H1 (cell line): ENCODE results near the gene SND1. TPM values are rescaled to one million over a fixed set of nuclear protein-coding genes. Genes with fewer than 3 reads are reported as not detected.

Experiments used
- CTCF ChIA-PET: fragments of 300-600 bp; sonication (Branson Sonifier 250); formaldehyde crosslinking; loops from one replicate; lab custom pipeline; 2021; ENCODE audit not compliant: partially characterized antibody; lab: Charles Lee
- POLR2A ChIA-PET: fragments of 300-600 bp; sonication (Branson Sonifier 250); formaldehyde crosslinking; loops from one replicate; lab custom pipeline; 2021; ENCODE audit warnings: inconsistent platforms; ENCODE audit not compliant: partially characterized antibody; lab: Charles Lee
- DNase-seq, 2 experiments: peaks; one replicate each; pipeline versions ENCODE4 v3.0.0 to v3.0.0-alpha.2; 2010 to 2022; ENCODE audit warnings: low spot score in 2 of 2, low read depth in 1 of 2, mixed read lengths in 1 of 2
- FAIRE-seq: peaks from 2 replicates; lab custom pipeline; 2011; peaks lifted over from hg19 to GRCh38; lab: Jason Lieb, UNC
- H2AFZ ChIP-seq: 2 replicates; pipeline ENCODE4 v1.8.1; 2012; ENCODE audit warnings: low read length, inconsistent platforms
- H2AK5ac ChIP-seq: 2 replicates; pipeline ENCODE4 v1.6.1; 2013; ENCODE audit warnings: low read depth, low read length
- H2BK120ac ChIP-seq: replicated peaks from 2 replicates; pipeline ENCODE3; 2013; ENCODE audit warnings: low read depth, low read length, inconsistent platforms
- H2BK12ac ChIP-seq: 2 replicates; pipeline ENCODE4 v1.6.1; 2013; ENCODE audit warnings: low read depth, low read length
- H2BK15ac ChIP-seq: 2 replicates; pipeline ENCODE4 v1.6.1; 2013; ENCODE audit warnings: low read length
- H2BK20ac ChIP-seq: 2 replicates; pipeline ENCODE4 v1.6.1; 2013; ENCODE audit warnings: low read length
- H2BK5ac ChIP-seq: 2 replicates; pipeline ENCODE4 v1.6.1; 2013; ENCODE audit warnings: low read depth, low read length
- H3K14ac ChIP-seq: 2 replicates; pipeline ENCODE4 v1.6.1; 2013; ENCODE audit warnings: inconsistent platforms; ENCODE audit not compliant: insufficient read length
- H3K18ac ChIP-seq: 2 replicates; pipeline ENCODE4 v1.6.1; 2013; ENCODE audit warnings: low read length; ENCODE audit errors: extremely low read depth
- H3K23ac ChIP-seq: 2 replicates; pipeline ENCODE4 v1.6.1; 2013; ENCODE audit warnings: inconsistent platforms; ENCODE audit not compliant: insufficient read length
- H3K23me2 ChIP-seq: 2 replicates; pipeline ENCODE4 v1.6.1; 2013; ENCODE audit warnings: low read depth, low read length
- H3K27ac ChIP-seq: 2 replicates; pipeline ENCODE4 v1.6.1; 2011; ENCODE audit warnings: low read depth, low read length, inconsistent platforms
- H3K27me3 ChIP-seq, 4 experiments: replicated peaks in 1 of 4; 1 replicate in 1 of 4; 2 replicates in 3 of 4; pipeline versions ENCODE4 v1.6.1 to v1.8.1; 2011 to 2013; ENCODE audit warnings: low read length in 3 of 4, mild to moderate bottlenecking in 3 of 4, inconsistent platforms in 2 of 4, mixed read lengths in 2 of 4, moderate library complexity in 1 of 4; ENCODE audit not compliant: control insufficient read depth in 3 of 4, insufficient read depth in 3 of 4; ENCODE audit errors: extremely low read depth in 1 of 4
- H3K36me3 ChIP-seq, 4 experiments: 2 replicates each; pipeline versions ENCODE4 v1.6.1 to v1.8.1; 2011 to 2013; ENCODE audit warnings: mild to moderate bottlenecking in 4 of 4, low read length in 3 of 4, moderate library complexity in 2 of 4, control low read depth in 1 of 4, inconsistent platforms in 1 of 4; ENCODE audit not compliant: insufficient read depth in 4 of 4, control insufficient read depth in 2 of 4
- H3K4ac ChIP-seq: replicated peaks from 2 replicates; pipeline ENCODE3; 2013; ENCODE audit warnings: low read length, low read depth, mixed read lengths, inconsistent platforms; ENCODE audit not compliant: insufficient read length
- H3K4me1 ChIP-seq, 4 experiments: replicated peaks in 1 of 4; 1 replicate in 1 of 4; 2 replicates in 3 of 4; pipeline versions ENCODE4 v1.6.1 to v1.8.1; 2011 to 2013; ENCODE audit warnings: low read length in 3 of 4, inconsistent platforms in 2 of 4, mixed read lengths in 1 of 4; ENCODE audit not compliant: insufficient read depth in 4 of 4, control insufficient read depth in 3 of 4
- H3K4me2 ChIP-seq, 2 experiments: 2 replicates each; pipeline versions ENCODE4 v1.6.1 to v1.8.1; 2011 to 2013; ENCODE audit warnings: low read depth in 2 of 2, low read length in 2 of 2, control low read depth in 1 of 2, inconsistent platforms in 1 of 2, mild to moderate bottlenecking in 1 of 2; ENCODE audit not compliant: insufficient read depth in 1 of 2
- H3K4me3 ChIP-seq, 4 experiments: fragments of 200-600, 300-600 bp in 1 of 4; sonication (generic), shearing (Covaris generic), sonication (Bioruptor Twin) in 1 of 4; 2 replicates each; pipeline versions ENCODE4 v1.5.1 to v1.8.1; 2011 to 2016; ENCODE audit warnings: low read length in 4 of 4, low read depth in 3 of 4, control low read depth in 2 of 4, inconsistent platforms in 2 of 4, mild to moderate bottlenecking in 2 of 4, mixed read lengths in 1 of 4, moderate library complexity in 1 of 4; ENCODE audit not compliant: insufficient read depth in 2 of 4; ENCODE audit errors: extremely low read depth in 1 of 4
- H3K56ac ChIP-seq: replicated peaks from 2 replicates; pipeline ENCODE3; 2013; ENCODE audit warnings: low read depth, mild to moderate bottlenecking, mixed read lengths, low read length, inconsistent platforms; ENCODE audit not compliant: insufficient read length
- H3K79me1 ChIP-seq: 2 replicates; pipeline ENCODE4 v1.6.1; 2013; ENCODE audit warnings: low read depth, low read length, control low read depth
- H3K79me2 ChIP-seq, 2 experiments: 2 replicates each; pipeline versions ENCODE4 v1.6.1 to v1.8.1; 2012 to 2013; ENCODE audit warnings: low read length in 2 of 2, mild to moderate bottlenecking in 2 of 2, inconsistent platforms in 1 of 2; ENCODE audit not compliant: insufficient read depth in 2 of 2, control insufficient read depth in 1 of 2
- H3K9ac ChIP-seq, 4 experiments: replicated peaks in 1 of 4; 1 replicate in 1 of 4; 2 replicates in 3 of 4; pipeline versions ENCODE4 v1.6.1 to v1.8.1; 2011 to 2013; ENCODE audit warnings: low read depth in 3 of 4, low read length in 3 of 4, control low read depth in 2 of 4, mild to moderate bottlenecking in 2 of 4, moderate library complexity in 2 of 4, inconsistent platforms in 1 of 4; ENCODE audit errors: extremely low read depth in 1 of 4
- H3K9me3 ChIP-seq, 2 experiments: 2 replicates each; pipeline versions ENCODE4 v1.6.1 to v1.8.1; 2012 to 2013; ENCODE audit warnings: mild to moderate bottlenecking in 2 of 2, moderate library complexity in 2 of 2, control low read depth in 1 of 2, inconsistent platforms in 1 of 2, low read depth in 1 of 2, low read length in 1 of 2, mixed read lengths in 1 of 2; ENCODE audit not compliant: insufficient read depth in 2 of 2
- H4K20me1 ChIP-seq, 2 experiments: replicated peaks in 1 of 2; 2 replicates each; pipeline versions ENCODE3 to v1.8.1; 2011 to 2013; ENCODE audit warnings: inconsistent platforms in 2 of 2, low read length in 2 of 2, mild to moderate bottlenecking in 1 of 2; ENCODE audit not compliant: insufficient read depth in 2 of 2, control insufficient read depth in 1 of 2
- H4K5ac ChIP-seq: 2 replicates; pipeline ENCODE4 v1.6.1; 2013; ENCODE audit warnings: low read length, low read depth, mixed read lengths, inconsistent platforms; ENCODE audit not compliant: insufficient read length
- H4K8ac ChIP-seq: 2 replicates; pipeline ENCODE4 v1.8.0; 2013; ENCODE audit warnings: mild to moderate bottlenecking, moderate library complexity, low read length, inconsistent platforms; ENCODE audit not compliant: insufficient read depth; ENCODE audit errors: extremely low read depth
- H4K91ac ChIP-seq: replicated peaks from 2 replicates; pipeline ENCODE3; 2013; ENCODE audit warnings: low read length, mixed read lengths, inconsistent platforms; ENCODE audit not compliant: insufficient read length
- EZH2 ChIP-seq: fragments of 200-600 bp; sonication (generic); IDR thresholded peaks from 2 replicates; pipeline ENCODE4 v1.7.1; 2012; ENCODE audit warnings: low read depth, mild to moderate bottlenecking, moderate library complexity, low read length, inconsistent platforms; ENCODE audit not compliant: severe bottlenecking
- KDM1A ChIP-seq: fragments of 200-600, 300-600 bp; sonication (generic); IDR thresholded peaks from 2 replicates; pipeline ENCODE4 v1.7.1; 2016; ENCODE audit warnings: mild to moderate bottlenecking, low read length, borderline replicate concordance
- KDM4A ChIP-seq: IDR thresholded peaks from one replicate; pipeline ENCODE4 v1.7.1; 2012; ENCODE audit warnings: low read depth, mild to moderate bottlenecking, moderate library complexity, low read length, inconsistent platforms; ENCODE audit not compliant: severe bottlenecking
- RNF2 ChIP-seq: fragments of 200-900, 300-1000 bp; sonication (generic); IDR thresholded peaks from 2 replicates; pipeline ENCODE4 v1.7.1; 2016; ENCODE audit warnings: borderline replicate concordance, low read depth, mild to moderate bottlenecking, antibody characterized with exemption, low read length; ENCODE audit not compliant: poor library complexity, severe bottlenecking; ENCODE audit errors: missing control alignments
- SAP30 ChIP-seq: fragments of 300-600 bp; sonication (generic); IDR thresholded peaks from 2 replicates; pipeline ENCODE4 v1.7.1; 2012; ENCODE audit warnings: low read length, moderate library complexity, mild to moderate bottlenecking, inconsistent platforms; ENCODE audit not compliant: insufficient read depth, insufficient replicate concordance
- SIX5 ChIP-seq: IDR thresholded peaks from 2 replicates; pipeline ENCODE4 v1.6.1; 2011; ENCODE audit warnings: mild to moderate bottlenecking, low read depth, low read length
- WGBS, 2 experiments: shearing (Covaris generic) in 1 of 2; methylation state at CpG; one replicate each; pipeline versions ENCODE4 v1.1.6 to v1.1.7; 2013 to 2015; ENCODE audit warnings: low lambda C conversion rate in 2 of 2, mixed read lengths in 2 of 2, inconsistent platforms in 1 of 2, low coverage in 1 of 2, missing lambda C conversion rate in 1 of 2; ENCODE audit not compliant: insufficient replicate concordance in 2 of 2, insufficient coverage in 1 of 2, insufficient read length in 1 of 2; ENCODE audit errors: extremely low coverage in 1 of 2, missing lambda C conversion rate in 1 of 2; 5-methylcytosine and 5-hydroxymethylcytosine counted together
- polyA plus RNA-seq, 7 experiments: library from polyadenylated mRNA; depleted of rRNA in 3 of 7; stranded (reverse) in 5 of 7; unstranded in 2 of 7; fragments of >200 nt in 5 of 7; fragments of 200-250 nt in 2 of 7; gene quantifications; 1 replicate in 5 of 7; 2 replicates in 1 of 7; 4 replicates in 1 of 7; pipeline versions ENCODE4 v1.2.1 to v1.2.3, GENCODE V29; 2011 to 2013; ENCODE audit warnings: missing spikeins in 2 of 7, mixed read lengths in 2 of 7
- total RNA-seq: library from RNA; stranded (reverse); fragmentation: NEBNext Ultra II Directional; extraction: Animal tissue kit (Norgen Biotek cat#: 25700); gene quantifications from 2 replicates; pipeline ENCODE4 v1.2.1, GENCODE V29; 2021
- TF ChIP-seq, protein P1 (sequence below): IDR thresholded peaks from 2 replicates; pipeline ENCODE4 v1.6.1; 2012; ENCODE audit warnings: low read length, inconsistent platforms

The SND1 gene
- total and polyA plus RNA-seq, 2 of the 8 experiments (the other 6 are each of a cell fraction or from before 2014, with no cell fraction given), result 122 to 290 TPM

DNA sequence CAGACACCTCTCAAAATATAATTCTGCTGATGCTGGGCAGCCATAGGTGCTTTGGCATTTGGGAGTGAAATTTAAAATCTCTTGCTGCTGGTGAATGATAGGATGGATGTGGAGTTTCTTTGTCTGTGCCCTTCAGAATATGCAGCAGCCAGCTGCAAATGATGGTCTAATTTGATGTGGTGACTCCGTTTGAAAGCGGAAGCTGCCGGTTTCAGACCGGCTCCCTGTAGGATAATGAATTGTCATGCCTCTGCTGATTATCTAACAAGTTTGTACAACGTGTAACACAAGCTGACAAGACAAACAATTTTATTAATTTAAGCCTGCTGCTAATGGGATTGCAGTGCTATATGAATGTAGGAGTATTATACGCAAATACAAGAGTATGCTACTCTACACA is 103.5 kb downstream of the SND1 start:
- Histone ChIP-seq H3K18ac (no peak overlapping the region), H3K23me2 (no peaks in the 10 kb centered on the region; the same call in 1 of the 2 replicates), H2AK5ac (no peak overlapping the region), H2BK15ac (no peak overlapping the region), H3K79me1 (peaks cover 5% of the 10 kb centered on the region), H4K8ac (no peak overlapping the region), H3K56ac (no peak overlapping the region), H3K4me3 (no peak overlapping the region), H3K79me2 (peaks cover 3 to 94% of the 10 kb centered on the region in 2 experiments; a peak in 3 of 4 replicates), H2BK20ac (no peak overlapping the region), H3K9ac (no peak overlapping the region), H4K5ac (no peak overlapping the region), H3K27ac (no peak overlapping the region), H3K4ac (no peak overlapping the region), H2BK12ac (no peak overlapping the region), H3K23ac (no peak overlapping the region), H3K4me2 (no peak overlapping the region), H3K4me1 (peaks cover 0 to 6% (median 5%) of the 10 kb centered on the region in 4 experiments; a peak in 3 of 7 replicates), H3K36me3 (no peaks in the 10 kb centered on the region), H3K9me3 (no peaks in the 10 kb centered on the region), H2AFZ (no peak overlapping the region), H3K27me3 (no peaks in the 10 kb centered on the region), H4K91ac (no peak overlapping the region), H4K20me1 (peaks cover 2 to 3% of the 10 kb centered on the region in 2 experiments), H2BK5ac (no peak overlapping the region), H3K14ac (no peak overlapping the region), H2BK120ac (no peak overlapping the region)
- CTCF ChIA-PET, result interaction anchor here (0.6 to 1.6 kb wide), 7 partner anchors 9 to 178 kb away, joined by 3 to 6 read pairs (median 4); no protein-coding TSS in a partner anchor
- 86% methylated on average over 6 of the region's 6 CpGs; no CpG with 5 or more reads in 1 of the 2 experiments for WGBS, 2 experiments
- no peak for DNase-seq
- no peak for FAIRE-seq
- TF ChIP-seq RNF2, result no peak
- TF ChIP-seq, protein P1, sequence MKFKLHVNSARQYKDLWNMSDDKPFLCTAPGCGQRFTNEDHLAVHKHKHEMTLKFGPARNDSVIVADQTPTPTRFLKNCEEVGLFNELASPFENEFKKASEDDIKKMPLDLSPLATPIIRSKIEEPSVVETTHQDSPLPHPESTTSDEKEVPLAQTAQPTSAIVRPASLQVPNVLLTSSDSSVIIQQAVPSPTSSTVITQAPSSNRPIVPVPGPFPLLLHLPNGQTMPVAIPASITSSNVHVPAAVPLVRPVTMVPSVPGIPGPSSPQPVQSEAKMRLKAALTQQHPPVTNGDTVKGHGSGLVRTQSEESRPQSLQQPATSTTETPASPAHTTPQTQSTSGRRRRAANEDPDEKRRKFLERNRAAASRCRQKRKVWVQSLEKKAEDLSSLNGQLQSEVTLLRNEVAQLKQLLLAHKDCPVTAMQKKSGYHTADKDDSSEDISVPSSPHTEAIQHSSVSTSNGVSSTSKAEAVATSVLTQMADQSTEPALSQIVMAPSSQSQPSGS, result no peak
- no peak for TF ChIP-seq SAP30
- no peak for TF ChIP-seq SIX5
- no peak for TF ChIP-seq EZH2
- TF ChIP-seq KDM1A, result no peak
- no peak for TF ChIP-seq KDM4A
- POLR2A ChIA-PET, result interaction anchor here (0.6 to 1.0 kb wide), 2 partner anchors 275 to 352 kb away, joined by 3 to 4 read pairs; no protein-coding TSS in a partner anchor
